Esophagus mucosa (tissue), 1 donor: ENCODE measurements around the gene SACM1L. TPM values are rescaled to one million over a fixed set of nuclear protein-coding genes. Genes with fewer than 3 reads are reported as not detected.

Source experiments
- ATAC-seq: fragments of 200-7000 bp; cut with Tn5 transposase; one replicate; pipeline ENCODE4 v1.9.1; 2020
- total RNA-seq: library from RNA; stranded (reverse); gene quantifications from one replicate; pipeline ENCODE4 v1.2.4, GENCODE V29; 2023
- donor health status: DM: yes; HTN: yes; CAD: no.

SACM1L gene
- total RNA-seq, 1 donor from 2014 or later: 22.8 TPM

DNA sequence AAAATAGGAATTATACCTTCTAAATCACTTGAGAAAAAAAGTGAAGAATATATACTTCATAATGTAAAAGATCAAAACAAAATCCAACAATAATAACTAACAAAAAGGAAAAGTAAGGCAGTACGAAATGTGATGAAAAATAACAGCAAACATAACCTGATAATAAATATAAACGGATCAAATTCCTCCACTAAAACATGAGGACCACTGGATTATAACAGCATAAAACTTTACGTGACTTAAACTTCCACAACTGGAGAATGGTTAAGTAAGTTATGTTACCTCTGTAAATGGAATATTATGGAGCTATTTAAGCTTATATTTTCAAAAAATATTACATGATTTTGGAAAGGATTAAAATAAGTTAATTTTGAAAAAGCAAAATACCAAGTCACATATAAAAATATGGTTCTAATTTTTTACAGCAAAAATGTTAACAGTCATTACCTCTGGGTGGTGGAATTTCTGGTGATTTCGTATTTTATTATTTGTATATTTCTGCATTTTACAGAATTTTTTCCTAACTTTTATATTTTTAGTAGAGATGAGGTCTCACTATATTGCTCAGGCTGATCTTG is 100.1 kb downstream of the SACM1L start:
- ATAC-seq: no peak

DNA sequence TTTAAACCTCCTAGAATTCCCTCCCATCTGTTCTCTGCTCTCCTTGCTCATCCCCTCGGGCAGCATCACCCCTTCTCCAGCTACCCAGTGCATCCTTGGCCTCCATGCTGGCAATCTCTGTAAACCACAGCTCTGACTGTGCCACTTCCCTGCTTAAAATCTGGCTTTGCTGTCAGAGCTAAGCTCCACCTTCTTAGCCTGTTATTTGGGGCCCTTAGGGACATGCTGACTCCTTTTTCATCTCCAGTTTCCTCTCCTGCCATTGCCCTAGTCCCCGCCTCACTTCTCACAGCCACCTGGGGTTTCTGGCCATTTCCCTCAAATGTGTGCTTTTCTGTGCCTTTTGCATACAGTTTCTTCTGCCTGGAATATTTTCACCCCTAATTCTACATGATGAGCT is 101.4 kb downstream of the SACM1L start:
- ATAC-seq: no peak

DNA sequence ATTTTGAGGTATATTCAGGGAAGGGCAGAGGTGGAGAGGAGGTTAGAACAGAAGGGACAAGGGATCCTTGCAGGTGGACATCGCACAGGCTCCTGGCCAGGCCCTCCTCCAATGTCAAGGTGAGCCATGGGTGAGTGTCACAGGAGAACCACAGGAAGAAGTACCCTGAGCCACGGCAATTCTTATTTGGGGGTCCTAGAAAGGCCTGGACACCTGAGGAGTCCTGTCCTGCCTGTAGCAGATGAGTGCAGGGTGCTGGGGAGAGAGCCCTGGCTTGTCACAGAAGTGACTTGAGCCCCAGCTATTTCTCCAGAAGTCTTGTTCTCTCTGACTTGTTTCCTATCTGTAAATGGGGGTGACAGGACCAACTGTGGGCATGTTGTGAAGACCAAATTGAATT is 102.8 kb downstream of the SACM1L start:
- ATAC-seq: no peak

DNA sequence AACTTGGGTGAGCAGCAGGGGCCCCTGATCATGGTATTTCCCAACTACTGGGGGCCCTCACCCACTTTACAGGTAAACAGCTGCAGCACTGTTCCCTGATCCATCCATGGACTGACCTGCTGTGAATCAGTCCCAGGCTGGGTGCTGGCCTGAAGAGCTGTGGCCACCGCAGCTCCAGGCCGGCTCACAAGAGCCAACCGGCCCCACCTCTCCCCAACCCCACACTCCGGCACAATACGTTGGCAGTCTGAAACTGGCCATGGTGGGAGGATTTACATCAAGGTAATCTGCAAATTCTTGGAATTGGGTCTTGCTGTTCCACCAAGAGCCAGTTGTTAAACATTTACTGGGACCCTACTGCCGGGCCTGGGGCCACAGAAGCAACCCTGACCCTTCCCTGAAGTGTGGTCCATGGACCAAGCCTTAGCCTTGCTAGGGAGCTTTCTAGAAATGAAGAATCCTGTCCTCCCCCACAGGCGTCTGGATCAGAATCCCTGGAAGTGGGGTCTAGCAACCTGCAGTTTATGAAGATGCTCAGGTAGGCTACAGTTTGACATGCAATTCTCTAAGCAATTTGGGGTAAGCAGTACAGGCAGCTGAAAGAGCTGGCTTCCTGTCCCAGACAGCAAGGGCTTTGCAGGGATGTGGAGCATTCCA is 103.4 kb downstream of the SACM1L start:
- ATAC-seq: no peak

DNA sequence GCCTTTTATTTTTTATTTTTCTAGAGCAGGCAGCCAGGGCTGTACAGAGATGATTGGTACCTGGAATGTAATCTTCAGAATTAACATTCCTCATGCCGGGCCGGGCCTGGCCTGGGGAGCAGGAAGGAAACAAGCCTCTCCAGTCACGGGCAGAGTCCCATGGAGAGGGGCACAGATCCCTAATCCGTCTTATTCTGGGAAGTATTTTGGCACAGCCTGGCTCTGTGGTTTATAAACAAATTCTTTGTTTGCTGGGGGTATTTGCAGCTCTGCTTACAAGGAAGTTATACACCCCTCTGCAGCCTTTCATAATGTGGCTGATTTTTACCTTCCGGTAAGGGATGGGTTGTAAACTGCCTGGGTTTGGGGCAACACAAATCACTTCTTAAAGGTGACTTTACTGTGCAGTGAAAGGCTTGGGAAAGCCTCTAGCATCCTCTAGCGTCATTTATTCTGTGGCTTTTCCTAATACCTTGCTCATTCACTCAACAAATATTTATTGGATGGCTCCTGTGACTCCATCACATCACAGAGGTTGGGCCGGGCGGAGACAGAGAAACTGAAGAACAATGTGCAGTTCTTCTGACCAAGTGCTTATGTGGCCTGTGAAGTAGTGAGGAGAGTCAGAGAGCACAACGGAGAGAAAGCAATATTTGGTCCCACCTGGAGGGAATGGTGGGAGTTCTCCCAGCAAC is 104.4 kb downstream of the SACM1L start:
- ATAC-seq: no peak

DNA sequence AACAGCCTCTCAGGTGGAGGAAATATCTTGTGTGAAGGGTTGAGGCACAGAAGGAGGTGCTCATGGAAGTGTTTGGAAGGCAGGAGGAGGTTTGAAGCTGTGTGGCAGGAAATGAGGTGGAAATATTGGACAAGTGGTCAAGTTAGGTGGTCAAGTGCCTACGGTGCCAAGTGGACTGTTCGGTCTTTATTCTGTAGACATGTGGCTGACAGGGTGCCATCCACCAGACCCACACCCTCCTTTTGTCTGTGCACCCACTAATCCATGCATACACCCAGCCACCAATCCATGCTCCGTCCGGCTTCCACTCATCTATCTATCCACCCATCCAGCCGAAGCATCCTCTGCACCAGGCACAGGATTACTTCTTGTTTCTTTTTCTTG is 105.0 kb downstream of the SACM1L start:
- ATAC-seq: no peak

DNA sequence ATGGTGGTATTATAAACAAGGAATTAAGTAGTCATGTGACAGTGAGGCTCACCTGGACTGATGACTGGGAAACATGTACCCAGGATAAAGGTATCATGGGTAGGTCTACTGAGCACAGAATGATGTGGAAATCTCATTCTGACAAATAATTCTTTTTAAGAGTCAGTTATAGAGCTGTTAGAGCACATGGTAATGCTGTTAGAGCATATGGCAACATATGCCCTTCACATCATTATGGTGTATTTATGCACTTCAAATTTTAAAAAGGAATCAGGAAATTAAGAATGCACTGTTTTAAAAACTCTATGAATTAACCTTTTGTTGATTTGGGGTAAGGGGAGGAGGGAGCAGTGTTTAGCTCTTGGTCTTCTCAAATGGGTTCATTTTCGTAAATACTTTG is 105.5 kb downstream of the SACM1L start:
- no peak for ATAC-seq

Other genes starting within 250 kb of the SACM1L start
- 13.5 TPM for gene LIMD1, start 94.6 kb upstream of the SACM1L start, total RNA-seq
- gene SLC6A20, start 107.1 kb downstream of the SACM1L start, total RNA-seq: 0.16 TPM
- gene LZTFL1, start 152.7 kb downstream of the SACM1L start, total RNA-seq: 7.0 TPM
- not detected for gene CCR9, start 197.1 kb downstream of the SACM1L start, total RNA-seq